Natural killer cell (primary cell): ENCODE data around the gene PCP4L1. TPM values are rescaled to one million over a fixed set of nuclear protein-coding genes. Genes with fewer than 3 reads are reported as not detected.

ENCODE experiments used
- ATAC-seq, 3 donors: fragments of 150-1000 bp in 2 of 3; fragments of 200-7000 bp in 1 of 3; cut with Tn5 transposase; 1 replicate in 1 of 3; 2 replicates in 2 of 3; pipeline ENCODE4 v1.10.0; 2021; ENCODE audit warnings: mild to moderate bottlenecking in 2 of 3, moderate library complexity in 2 of 3
- DNase-seq, 2 donors: peaks; one replicate each; pipeline versions ENCODE4 v3.0.0 to v3.0.0-alpha.2; 2013 to 2021; ENCODE audit warnings: mixed read lengths in 1 of 2
- H3K27ac ChIP-seq: one replicate; pipeline ENCODE4 v1.5.1; 2013; ENCODE audit warnings: mild to moderate bottlenecking, low read length
- H3K27me3 ChIP-seq: one replicate; pipeline ENCODE4 v1.6.1; 2013; ENCODE audit warnings: low read length; ENCODE audit not compliant: control insufficient read depth, insufficient read depth
- H3K36me3 ChIP-seq: one replicate; pipeline ENCODE4 v1.6.1; 2013; ENCODE audit warnings: low read length; ENCODE audit not compliant: control insufficient read depth, insufficient read depth
- H3K4me1 ChIP-seq: one replicate; pipeline ENCODE4 v1.6.1; 2013; ENCODE audit warnings: low read length; ENCODE audit not compliant: control insufficient read depth, insufficient read depth
- H3K4me3 ChIP-seq: one replicate; pipeline ENCODE4 v1.5.1; 2013; ENCODE audit warnings: low read length
- H3K9me3 ChIP-seq: one replicate; pipeline ENCODE4 v1.6.1; 2013; ENCODE audit warnings: low read length; ENCODE audit not compliant: control insufficient read depth, insufficient read depth
- H3K27ac Mint-ChIP-seq, 2 donors: one replicate each; pipeline ENCODE4 v1.8.0; 2022; ENCODE audit warnings: mild to moderate bottlenecking in 2 of 2, mixed read lengths in 2 of 2, moderate library complexity in 1 of 2
- H3K27me3 Mint-ChIP-seq, 2 donors: one replicate each; pipeline ENCODE4 v1.8.0; 2022; ENCODE audit warnings: low read depth in 2 of 2, mixed read lengths in 2 of 2
- H3K36me3 Mint-ChIP-seq: one replicate; pipeline ENCODE4 v1.8.0; 2022; ENCODE audit warnings: mixed read lengths
- H3K4me1 Mint-ChIP-seq, 2 donors: one replicate each; pipeline ENCODE4 v1.8.0; 2022; ENCODE audit warnings: mixed read lengths in 2 of 2
- H3K4me3 Mint-ChIP-seq: one replicate; pipeline ENCODE4 v1.8.0; 2022; ENCODE audit warnings: mild to moderate bottlenecking, moderate library complexity, mixed read lengths
- H3K9me3 Mint-ChIP-seq, 2 donors: one replicate each; pipeline ENCODE4 v1.8.0; 2022; ENCODE audit warnings: mixed read lengths in 2 of 2
- WGBS: methylation state at CpG from one replicate; pipeline ENCODE4 v1.1.7; 2013; ENCODE audit warnings: missing lambda C conversion rate; ENCODE audit not compliant: insufficient coverage; 5-methylcytosine and 5-hydroxymethylcytosine counted together
- intact Hi-C: fragments of 100-400 bp; cut with micrococcal nuclease; formaldehyde crosslinking; loops from one replicate; pipeline ENCODE4 v1.14.2; 2022
- total RNA-seq, 4 donors: library from RNA; stranded (reverse); fragments of 120-200 nt in 1 of 4; gene quantifications; one replicate each; pipeline versions ENCODE4 v1.2.3 to v1.2.4, GENCODE V29; 2013 to 2022
- TF ChIP-seq, protein P1 (sequence below): fragments of 200-600 bp; IDR thresholded peaks from one replicate; pipeline ENCODE4 v1.8.0; 2022; ENCODE audit warnings: antibody characterized with exemption

The PCP4L1 gene
- total RNA-seq, 3 donors from 2014 or later (not counting 1 experiment from before 2014, with no cell fraction given) = not detected

- Histone ChIP-seq H3K4me3 (no peak overlapping the region), H3K27me3 (no peaks in the 10 kb centered on the region), H3K27ac (no peak overlapping the region), H3K36me3 (peaks cover 20% of the 10 kb centered on the region), H3K4me1 (peaks cover 10% of the 10 kb centered on the region), H3K9me3 (no peaks in the 10 kb centered on the region)
- H3K36me3 Mint-ChIP-seq = no peaks in the 10 kb centered on the region
- DNase-seq (peak; percentile 35 to 56), ATAC-seq (peak; percentile 83 to 99 (median 93))
- no peaks in the 10 kb centered on the region for H3K9me3 Mint-ChIP-seq
- peaks cover 9 to 10% of the 10 kb centered on the region in 2 donors for H3K4me1 Mint-ChIP-seq
- 35% methylated on average over 4 of the region's 4 CpGs for WGBS
- H3K4me3 Mint-ChIP-seq = peak overlapping the region; percentile 65
- H3K27ac Mint-ChIP-seq = peak overlapping the region; percentile 52 to 83
- intact Hi-C loops = no loop called here
- H3K27me3 Mint-ChIP-seq = no peaks in the 10 kb centered on the region
- TF ChIP-seq, protein P1, sequence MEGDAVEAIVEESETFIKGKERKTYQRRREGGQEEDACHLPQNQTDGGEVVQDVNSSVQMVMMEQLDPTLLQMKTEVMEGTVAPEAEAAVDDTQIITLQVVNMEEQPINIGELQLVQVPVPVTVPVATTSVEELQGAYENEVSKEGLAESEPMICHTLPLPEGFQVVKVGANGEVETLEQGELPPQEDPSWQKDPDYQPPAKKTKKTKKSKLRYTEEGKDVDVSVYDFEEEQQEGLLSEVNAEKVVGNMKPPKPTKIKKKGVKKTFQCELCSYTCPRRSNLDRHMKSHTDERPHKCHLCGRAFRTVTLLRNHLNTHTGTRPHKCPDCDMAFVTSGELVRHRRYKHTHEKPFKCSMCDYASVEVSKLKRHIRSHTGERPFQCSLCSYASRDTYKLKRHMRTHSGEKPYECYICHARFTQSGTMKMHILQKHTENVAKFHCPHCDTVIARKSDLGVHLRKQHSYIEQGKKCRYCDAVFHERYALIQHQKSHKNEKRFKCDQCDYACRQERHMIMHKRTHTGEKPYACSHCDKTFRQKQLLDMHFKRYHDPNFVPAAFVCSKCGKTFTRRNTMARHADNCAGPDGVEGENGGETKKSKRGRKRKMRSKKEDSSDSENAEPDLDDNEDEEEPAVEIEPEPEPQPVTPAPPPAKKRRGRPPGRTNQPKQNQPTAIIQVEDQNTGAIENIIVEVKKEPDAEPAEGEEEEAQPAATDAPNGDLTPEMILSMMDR = no peak
Measured at GRCh38 chr1:161324020-161324419, 65.5 kb downstream of the PCP4L1 start.

DNA sequence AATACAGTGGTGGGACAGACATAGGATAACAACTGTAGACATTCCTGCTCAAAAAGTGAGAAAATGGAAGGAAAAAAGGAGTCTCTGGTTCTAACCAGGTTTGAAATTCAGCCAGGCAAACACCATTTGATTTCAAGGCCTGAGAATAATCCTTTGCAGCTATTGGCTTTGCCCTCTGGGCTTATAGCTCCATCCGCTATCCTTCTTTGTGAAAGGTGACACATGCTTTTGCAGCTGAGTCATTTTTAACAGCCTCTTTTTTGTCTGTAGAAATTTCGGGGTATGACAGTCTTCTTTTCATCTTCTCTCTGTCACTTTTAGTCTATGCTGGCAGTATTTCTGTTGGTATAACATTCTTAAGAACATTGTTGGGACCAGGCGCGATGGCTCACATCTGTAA lies 71.8 kb downstream of the PCP4L1 start:
- Histone ChIP-seq H3K36me3 (peaks cover 65% of the 10 kb centered on the region), H3K4me3 (no peak overlapping the region), H3K27me3 (no peaks in the 10 kb centered on the region), H3K9me3 (no peaks in the 10 kb centered on the region), H3K27ac (no peak overlapping the region), H3K4me1 (no peaks in the 10 kb centered on the region)
- intact Hi-C loops = no loop called here
- Mint-ChIP-seq H3K36me3 (peaks cover 18% of the 10 kb centered on the region), H3K4me3 (no peak overlapping the region), H3K9me3 (no peaks in the 10 kb centered on the region), H3K27ac (no peak overlapping the region), H3K27me3 (no peaks in the 10 kb centered on the region), H3K4me1 (no peaks in the 10 kb centered on the region)
- WGBS = 85% methylated on average over 4 of the region's 4 CpGs
- DNase-seq (no peak), ATAC-seq (no peak)
- TF ChIP-seq, protein P1 = no peak

DNA sequence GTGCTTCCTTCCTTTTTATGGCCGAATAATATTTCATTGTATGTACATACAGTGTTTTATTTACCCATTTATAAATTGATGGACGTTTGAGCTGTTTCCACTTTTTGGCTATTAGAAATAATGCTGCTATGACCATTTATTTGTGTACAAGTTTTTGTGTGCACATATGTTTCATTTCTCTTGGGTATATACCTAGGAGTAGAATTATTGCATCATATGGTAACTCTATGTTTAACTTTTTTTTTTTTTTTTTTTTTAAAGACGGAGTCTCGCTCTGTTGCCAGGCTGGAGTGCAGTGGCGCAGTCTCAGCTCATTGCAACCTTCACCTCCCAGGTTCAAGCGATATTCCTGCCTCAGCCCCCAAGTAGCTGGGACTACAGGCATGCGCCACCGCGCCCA lies 74.6 kb downstream of the PCP4L1 start:
- TF ChIP-seq, protein P1 = no peak
- H3K36me3 ChIP-seq = peaks cover 64% of the 10 kb centered on the region
- Mint-ChIP-seq H3K4me1 (no peaks in the 10 kb centered on the region), H3K9me3 (no peaks in the 10 kb centered on the region), H3K27me3 (no peaks in the 10 kb centered on the region), H3K36me3 (peaks cover 18% of the 10 kb centered on the region), H3K27ac (no peak overlapping the region), H3K4me3 (no peak overlapping the region)
- ATAC-seq (no peak), DNase-seq (no peak)
- WGBS = 97% methylated on average over 7 of the region's 9 CpGs
- no peak overlapping the region for H3K27ac ChIP-seq
- H3K9me3 ChIP-seq = no peaks in the 10 kb centered on the region
- no peaks in the 10 kb centered on the region for H3K4me1 ChIP-seq
- H3K4me3 ChIP-seq = no peak overlapping the region
- no peaks in the 10 kb centered on the region for H3K27me3 ChIP-seq
- intact Hi-C loops = no loop called here

Other genes starting within 250 kb of the PCP4L1 start
- gene F11R, start 237.6 kb upstream of the PCP4L1 start, total RNA-seq = 10 to 100 TPM; 27.8 to 34.6 (median 30.2) TPM
- gene TSTD1, start 219.8 kb upstream of the PCP4L1 start, total RNA-seq = 10 to 100 TPM; 31.8 to 36.3 (median 34.3) TPM
- gene USF1, start 212.8 kb upstream of the PCP4L1 start, total RNA-seq = 100 to 1,000 TPM; 113 to 121 (median 114) TPM
- gene ARHGAP30, start 188.9 kb upstream of the PCP4L1 start, total RNA-seq = 100 to 1,000 TPM; 246 to 310 (median 272) TPM
- under 1 TPM in 2 of 3 donors, not detected in 1; 0.07 to 0.09 TPM for gene NECTIN4, start 169.2 kb upstream of the PCP4L1 start, total RNA-seq
- under 1 TPM in 2 of 3 donors, not detected in 1; 0.49 to 0.50 TPM for gene KLHDC9, start 160.4 kb upstream of the PCP4L1 start, total RNA-seq
- gene PFDN2, start 140.7 kb upstream of the PCP4L1 start, total RNA-seq = 10 to 100 TPM; 31.6 to 40.0 (median 35.0) TPM
- gene NIT1, start 140.6 kb upstream of the PCP4L1 start, total RNA-seq = 10 to 100 TPM; 26.5 to 31.7 (median 31.6) TPM
- 10 to 100 TPM; 40.6 to 44.0 (median 43.0) TPM for gene DEDD, start 126.1 kb upstream of the PCP4L1 start, total RNA-seq
- gene UFC1, start 104.8 kb upstream of the PCP4L1 start, total RNA-seq = 100 to 1,000 TPM; 109 to 155 (median 117) TPM
- gene USP21, start 99.2 kb upstream of the PCP4L1 start, total RNA-seq = 10 to 100 TPM; 31.6 to 40.3 (median 35.3) TPM
- gene PPOX, start 92.3 kb upstream of the PCP4L1 start, total RNA-seq = 10 to 100 TPM; 45.5 to 66.3 (median 57.4) TPM
- 10 to 100 TPM; 58.4 to 62.2 (median 59.4) TPM for gene B4GALT3, start 81.2 kb upstream of the PCP4L1 start, total RNA-seq
- under 1 TPM; 0.14 to 0.20 (median 0.14) TPM for gene ADAMTS4, start 59.7 kb upstream of the PCP4L1 start, total RNA-seq
- gene NDUFS2, start 56.4 kb upstream of the PCP4L1 start, total RNA-seq = 10 to 100 TPM; 74.7 to 88.8 (median 84.7) TPM
- gene FCER1G, start 43.5 kb upstream of the PCP4L1 start, total RNA-seq = 100 to 1,000 TPM; 226 to 281 (median 259) TPM
- not detected for gene APOA2, start 35.1 kb upstream of the PCP4L1 start, total RNA-seq
- 10 to 100 TPM; 16.6 to 23.6 (median 22.8) TPM for gene TOMM40L, start 32.7 kb upstream of the PCP4L1 start, total RNA-seq
- gene NR1I3, start 20.5 kb upstream of the PCP4L1 start, total RNA-seq = not detected
- gene MPZ, start 51.2 kb downstream of the PCP4L1 start, total RNA-seq = 1 to 10 TPM; 4.6 to 9.0 (median 8.7) TPM
- gene SDHC, start 55.6 kb downstream of the PCP4L1 start, total RNA-seq = 10 to 100 TPM; 74.5 to 97.3 (median 86.0) TPM
- not detected for gene CFAP126, start 109.1 kb downstream of the PCP4L1 start, total RNA-seq
- gene FCGR2A, start 246.7 kb downstream of the PCP4L1 start, total RNA-seq = 10 to 100 TPM in 2 of 3 donors, 1 to 10 TPM in 1; 7.5 to 34.6 (median 13.9) TPM